SH-SY5Y (cell line): Measurements from ENCODE around the gene TMEM250.

ENCODE experiments used
- GATA2 ChIP-seq: IDR thresholded peaks from 2 replicates; pipeline ENCODE4 v1.6.1; 2011; ENCODE audit warnings: mild to moderate bottlenecking, low read depth, low read length
- GATA3 ChIP-seq: IDR thresholded peaks from 2 replicates; pipeline ENCODE4 v1.6.1; 2011; ENCODE audit warnings: low read depth, mild to moderate bottlenecking, low read length, moderate library complexity

The TMEM250 gene

DNA sequence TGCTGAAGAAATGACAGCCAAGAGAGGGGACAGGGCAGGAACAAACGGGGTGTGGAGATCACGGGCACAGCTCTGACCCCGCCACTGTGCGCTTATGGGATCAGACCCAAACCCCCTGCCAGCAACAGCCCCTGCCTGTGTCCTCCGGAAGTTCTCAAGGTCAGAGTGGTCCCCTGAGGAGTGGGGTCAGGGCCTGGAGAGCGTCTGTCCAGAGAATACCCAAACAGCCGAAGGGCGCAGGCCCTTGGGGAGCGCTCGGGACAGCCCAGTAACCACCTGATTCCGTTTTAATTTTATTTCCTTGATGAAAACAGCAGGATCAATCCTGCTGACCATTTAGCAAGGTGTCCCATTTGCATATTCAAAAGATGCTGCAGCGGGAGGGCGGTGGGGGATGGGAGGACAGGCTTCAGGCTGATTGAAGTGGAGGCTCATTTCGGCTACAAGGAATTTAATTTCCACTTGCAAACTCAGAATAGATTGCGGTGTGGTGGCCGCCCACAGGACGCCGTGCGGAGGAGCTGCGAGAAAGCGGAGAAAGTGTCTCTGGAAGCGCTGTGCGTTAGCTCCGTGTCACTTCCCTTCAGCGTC is 32.6 kb upstream of the TMEM250 start:
- TF ChIP-seq GATA2 (no peak), GATA3 (no peak)

DNA sequence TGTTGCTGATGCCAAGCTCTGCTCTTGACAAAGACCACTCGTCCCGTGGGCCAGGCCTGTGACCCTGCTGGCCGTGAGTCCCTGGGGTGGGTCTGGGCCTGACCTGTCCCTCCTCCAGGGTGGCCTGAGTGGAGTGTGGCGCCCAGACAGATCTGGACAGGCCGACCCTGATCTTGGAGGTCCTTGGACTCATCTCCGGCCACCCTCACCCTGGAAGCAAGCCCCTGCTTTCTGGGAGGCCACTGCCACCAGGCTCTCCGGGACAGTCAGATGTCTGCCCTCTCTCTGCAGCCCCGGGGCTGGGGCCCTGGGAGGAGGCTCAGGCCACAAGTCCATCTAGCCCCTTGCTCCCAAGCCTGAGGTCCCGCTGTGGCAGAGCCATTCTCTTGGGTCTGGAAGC is 31.2 kb upstream of the TMEM250 start:
- TF ChIP-seq GATA3 (no peak), GATA2 (no peak)

DNA sequence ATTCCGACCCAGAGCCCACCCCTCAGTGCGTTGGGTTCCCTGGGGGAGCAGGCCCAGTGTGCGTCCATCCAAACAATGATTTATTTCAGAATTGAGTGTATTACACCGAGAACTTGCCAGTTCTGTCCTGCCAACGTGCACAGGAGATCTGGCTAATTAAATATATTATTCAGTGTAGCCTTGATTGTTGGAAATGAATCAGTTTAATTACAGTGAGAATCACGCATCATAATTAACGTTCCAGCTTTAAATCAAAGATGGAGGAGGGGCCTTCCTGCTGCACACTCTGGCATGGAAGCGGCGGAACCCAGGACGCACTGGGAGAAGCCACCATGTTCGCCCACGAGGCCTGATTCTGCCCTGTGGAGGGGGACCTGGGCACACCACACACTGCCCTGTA is 30.7 kb upstream of the TMEM250 start:
- TF ChIP-seq GATA2 (no peak), GATA3 (no peak)

DNA sequence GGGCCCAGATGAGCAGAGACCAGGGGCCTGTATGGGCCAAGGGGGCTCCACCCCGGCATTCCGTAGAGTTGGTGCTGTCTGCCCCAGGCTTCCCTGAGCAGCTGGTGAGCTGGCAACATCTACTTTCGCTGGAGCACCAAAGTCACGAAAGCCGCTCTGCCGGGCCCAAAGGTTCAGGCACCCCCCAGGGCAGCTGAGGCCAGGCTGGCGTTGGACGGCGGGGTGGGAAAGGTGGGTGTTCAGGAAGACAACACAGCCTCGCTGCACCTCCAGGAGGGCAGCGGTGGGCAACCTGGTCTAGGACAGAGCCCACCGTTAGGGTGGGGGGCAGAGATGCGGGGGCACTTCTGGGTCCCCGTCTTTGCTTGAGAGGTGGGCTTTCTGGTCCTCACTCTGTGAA is 30.1 kb upstream of the TMEM250 start:
- TF ChIP-seq GATA3 (no peak), GATA2 (no peak)

DNA sequence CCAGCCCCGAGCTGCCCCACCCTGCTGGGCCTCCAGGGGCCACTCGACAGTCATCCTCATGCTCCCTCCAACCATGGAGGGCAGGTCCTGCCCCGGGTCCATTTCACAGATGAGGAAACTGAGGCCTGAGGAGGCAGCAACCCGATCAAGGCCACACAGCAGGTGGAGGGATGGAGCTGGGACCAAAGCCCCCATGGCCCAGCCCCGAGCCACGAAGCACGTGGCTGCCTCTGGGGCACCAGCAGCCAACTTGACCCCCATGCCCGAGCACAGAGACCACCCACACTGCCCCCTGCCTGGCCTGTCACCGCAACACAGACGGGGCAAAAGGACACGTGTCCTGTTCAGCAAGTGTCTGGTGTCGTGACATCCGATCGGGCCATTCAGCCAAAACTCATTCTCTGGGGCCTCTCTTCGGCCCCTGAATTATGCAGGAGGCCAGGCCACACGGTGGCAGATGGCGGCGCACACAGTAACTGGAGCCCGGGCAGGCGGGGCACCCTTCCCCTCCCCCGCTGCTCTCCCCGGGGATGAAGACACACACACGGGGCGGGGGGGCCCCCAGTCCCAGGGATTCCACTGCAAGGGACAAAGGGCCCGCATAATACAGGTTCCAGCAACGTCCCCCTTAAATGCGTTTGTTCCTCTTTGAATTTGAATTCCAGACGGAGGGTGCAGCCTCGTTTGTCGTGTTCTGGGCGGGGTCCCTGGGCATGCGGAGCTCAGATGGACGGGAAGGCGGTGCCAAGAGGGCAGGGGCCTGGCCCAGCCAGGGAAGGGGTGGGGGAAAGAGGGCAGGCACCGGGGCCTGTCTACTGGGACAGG is 29.4 kb upstream of the TMEM250 start:
- no peak for TF ChIP-seq GATA3
- no peak for TF ChIP-seq GATA2

DNA sequence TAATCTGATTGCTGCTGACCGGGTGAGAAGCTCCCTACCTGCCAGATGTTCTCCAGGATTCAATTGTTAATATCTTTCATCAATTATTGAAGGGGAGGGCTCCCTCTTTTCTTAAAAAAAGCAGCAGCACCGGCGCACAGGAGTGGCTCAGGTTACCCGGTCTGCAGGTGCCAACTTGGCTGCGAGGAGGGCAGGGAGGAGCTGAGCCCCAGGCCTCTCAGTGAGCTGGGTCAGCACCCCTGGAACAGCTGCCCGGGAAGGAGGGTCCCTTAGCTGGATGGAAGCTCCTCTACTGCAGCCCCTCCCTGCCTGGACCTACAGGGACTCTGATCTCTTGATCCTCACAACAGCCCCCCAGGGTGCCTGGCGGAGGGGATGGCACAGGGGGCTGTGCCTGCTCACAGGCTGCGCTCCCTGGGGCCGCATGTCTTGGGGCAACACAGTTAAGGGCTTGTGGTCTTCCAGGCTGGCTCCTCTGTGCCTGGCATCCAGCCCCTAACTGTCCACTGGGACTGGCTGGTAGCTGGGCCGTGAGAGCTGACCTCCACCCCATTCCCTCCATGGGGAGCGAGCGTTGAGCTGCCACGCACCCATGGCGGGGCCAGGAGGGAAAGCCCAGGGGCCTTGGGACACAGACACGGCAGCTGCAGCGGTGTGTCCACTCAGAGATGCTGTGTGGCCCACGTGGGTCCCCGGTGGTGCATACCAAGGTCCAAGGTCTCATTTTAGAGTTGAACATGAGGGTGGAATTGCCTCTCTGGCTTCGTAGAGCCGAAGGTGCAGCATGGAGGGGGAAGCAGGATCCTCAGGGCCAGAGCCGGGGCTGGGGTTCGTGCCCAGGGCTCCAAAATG is 28.6 kb upstream of the TMEM250 start:
- TF ChIP-seq GATA3 (no peak), GATA2 (no peak)

DNA sequence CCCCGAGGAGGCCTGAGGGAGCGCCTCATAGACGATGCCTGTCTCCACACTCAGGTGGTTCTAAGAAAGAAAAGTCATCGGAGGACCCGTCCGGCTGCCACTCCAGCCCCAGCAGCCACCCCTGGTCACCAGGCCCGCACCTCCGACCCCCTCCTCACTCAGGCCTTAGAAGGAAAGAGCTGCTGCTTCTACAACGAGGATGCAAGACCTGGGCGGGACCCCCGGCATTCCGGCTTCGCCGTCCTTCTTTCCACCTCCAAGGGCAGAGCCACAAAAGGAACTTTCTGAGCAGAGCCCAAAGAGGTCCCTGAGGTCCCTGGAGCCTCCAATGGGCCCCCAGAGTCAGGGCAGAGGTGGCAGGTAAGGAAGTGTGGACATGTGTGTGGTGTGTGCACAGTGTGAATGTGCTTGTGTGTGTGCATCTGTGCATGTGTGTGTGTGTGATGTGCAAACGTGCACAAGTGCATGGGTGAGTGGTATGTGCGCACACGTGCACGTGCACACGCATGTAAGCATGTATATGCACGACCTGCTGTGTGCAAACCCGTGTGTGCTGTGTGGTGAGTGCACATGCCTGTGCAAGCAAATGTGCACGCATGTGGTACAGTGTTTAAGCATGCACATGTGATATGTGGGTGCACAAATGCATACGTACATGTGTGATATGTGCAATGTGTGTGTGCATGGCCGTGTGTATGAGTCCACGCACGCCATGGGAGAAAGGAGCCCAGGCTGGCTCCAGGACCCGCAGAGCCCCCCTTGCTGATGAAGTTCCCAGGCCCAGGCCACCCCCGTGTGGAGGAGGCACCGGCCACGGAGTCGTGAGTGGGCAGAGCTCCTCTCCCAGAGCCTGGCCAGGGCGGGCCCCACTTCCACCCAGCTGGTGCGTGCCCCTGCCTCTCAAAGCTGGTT is 27.7 kb upstream of the TMEM250 start:
- no peak for TF ChIP-seq GATA2
- no peak for TF ChIP-seq GATA3

DNA sequence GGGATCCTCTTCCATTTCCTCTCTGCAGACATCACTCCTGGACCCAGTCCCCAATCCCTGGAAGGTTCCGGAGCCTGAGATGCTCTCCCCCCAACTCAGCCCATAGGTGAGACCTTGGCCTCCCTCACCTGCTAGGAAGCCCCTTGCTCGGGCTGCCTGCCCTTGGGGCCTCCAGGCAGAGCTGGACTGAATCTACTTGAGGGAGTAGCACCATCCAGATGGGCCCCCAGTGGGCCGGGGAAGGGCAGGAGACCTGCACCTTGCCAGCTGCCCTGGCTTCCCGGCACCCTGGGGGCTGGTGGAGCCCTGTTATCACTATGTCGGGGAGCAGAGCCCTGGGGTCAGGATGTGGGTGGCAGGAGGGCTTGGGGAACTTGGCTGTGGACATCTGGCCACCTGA is 26.9 kb upstream of the TMEM250 start:
- TF ChIP-seq GATA2 (no peak), GATA3 (no peak)

DNA sequence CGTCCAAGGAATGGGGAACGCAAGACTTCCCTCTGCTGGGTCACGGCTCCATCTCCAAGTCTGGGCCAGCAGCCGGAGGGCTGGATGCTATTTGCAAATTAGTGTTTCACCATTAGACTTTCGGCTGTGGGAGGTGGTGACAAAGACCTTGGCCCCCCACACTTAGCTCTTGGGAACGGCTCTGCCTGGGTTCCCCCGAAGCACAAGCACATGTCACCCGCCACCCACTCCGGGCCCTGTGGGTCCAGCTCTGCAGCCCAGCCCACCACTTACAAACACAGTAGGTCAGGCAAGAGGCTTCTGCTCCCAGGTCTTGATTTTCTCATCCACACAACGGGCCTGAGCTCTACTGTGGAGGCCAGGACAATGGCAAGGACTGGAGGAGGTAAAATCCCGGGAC is 25.8 kb upstream of the TMEM250 start:
- no peak for TF ChIP-seq GATA2
- TF ChIP-seq GATA3, result no peak

DNA sequence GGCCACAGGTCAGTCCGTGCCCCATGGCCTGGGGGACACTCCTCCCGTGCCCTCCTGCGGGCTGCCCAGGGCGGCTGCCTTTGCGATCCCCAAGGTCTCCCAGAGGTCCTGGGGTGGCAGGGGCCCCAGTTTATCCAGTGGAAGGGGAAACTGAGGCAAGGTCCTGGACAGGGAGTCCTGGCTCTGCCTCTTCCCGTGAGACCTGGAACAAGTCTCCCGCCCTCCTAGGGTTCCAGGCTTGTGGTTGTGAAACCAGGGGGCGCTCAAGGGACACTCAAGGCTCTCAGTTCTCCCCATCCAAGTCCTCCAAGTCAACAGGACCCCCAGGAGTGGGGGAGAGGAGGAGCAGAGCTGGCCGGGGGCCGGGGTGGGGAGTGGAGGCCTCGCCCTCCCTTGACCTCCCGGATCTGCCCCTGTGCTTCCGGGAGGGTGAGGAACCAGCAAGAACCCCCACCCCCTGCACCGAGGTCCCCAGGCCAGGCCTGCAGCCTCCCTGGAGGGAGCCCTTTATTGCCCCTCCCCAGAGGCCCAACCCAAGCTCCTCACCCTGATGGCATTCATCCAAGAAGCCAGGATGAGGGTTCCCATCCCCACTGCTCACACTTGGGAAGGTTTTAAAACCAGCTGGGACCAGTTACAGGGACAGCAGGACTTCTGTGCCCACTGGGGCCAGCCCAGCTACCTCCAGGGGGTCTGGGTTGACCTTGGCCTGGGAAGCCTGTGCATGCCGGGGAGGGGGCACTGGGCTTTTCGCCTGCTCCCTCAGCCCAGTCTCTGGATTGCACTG is 24.7 kb upstream of the TMEM250 start:
- no peak for TF ChIP-seq GATA2
- no peak for TF ChIP-seq GATA3

DNA sequence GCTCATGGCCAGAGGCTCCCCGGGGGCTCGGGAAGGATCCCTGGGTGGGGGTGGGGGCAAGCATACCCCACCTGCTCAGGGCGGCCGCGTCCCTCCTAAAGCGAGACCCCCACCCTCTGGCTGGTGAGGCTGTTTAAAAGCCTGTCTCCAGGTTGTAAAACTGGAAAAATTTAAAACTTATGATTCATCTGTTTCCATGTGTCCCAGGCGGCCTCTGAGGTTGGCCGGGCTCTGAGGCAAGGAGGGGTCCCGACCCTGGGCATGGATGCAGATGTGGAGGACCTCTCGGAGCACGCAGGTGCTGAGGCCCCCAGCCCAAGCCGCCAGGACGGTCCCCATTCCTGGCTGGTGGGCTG is 24.2 kb upstream of the TMEM250 start:
- TF ChIP-seq GATA3 (no peak), GATA2 (no peak)

DNA sequence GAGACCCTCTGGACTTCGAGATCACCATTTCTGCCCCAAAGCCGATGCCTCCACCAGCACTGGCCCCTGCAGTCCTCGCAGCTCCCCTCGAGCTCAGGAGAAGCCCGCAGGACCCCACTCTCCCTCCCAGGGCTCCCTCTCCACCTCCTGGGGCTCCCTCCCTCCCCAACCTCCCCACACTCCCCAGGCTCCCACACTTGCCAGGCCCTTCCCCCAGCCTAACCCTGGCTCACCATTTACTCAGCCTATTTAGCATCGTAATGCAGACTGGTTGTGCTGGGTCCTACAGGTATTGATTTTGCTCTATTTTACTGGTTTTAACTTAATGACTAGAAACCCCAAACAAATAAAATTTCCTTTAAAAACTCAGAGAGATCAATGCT is 23.7 kb upstream of the TMEM250 start:
- TF ChIP-seq GATA2, result no peak
- TF ChIP-seq GATA3, result no peak
